ENCODE results near the gene DDRGK1. TPM values are rescaled to one million over a fixed set of nuclear protein-coding genes. Genes with fewer than 3 reads are reported as not detected.

The DDRGK1 gene
- total RNA-seq, 1 donor from 2014 or later = 45.3 TPM

GRCh38 chr20:3227936-3228749 is 23.7 kb upstream of the DDRGK1 start:
- Mint-ChIP-seq H3K9me3 (ENCODE audit: unreplicated experiment) (no peaks in the 10 kb centered on the region), H3K4me3 (ENCODE audit: unreplicated experiment) (no peak overlapping the region), H3K27ac (ENCODE audit: unreplicated experiment) (no peak overlapping the region), H3K36me3 (ENCODE audit: low read depth, unreplicated experiment) (peaks cover 8% of the 10 kb centered on the region), H3K4me1 (ENCODE audit: unreplicated experiment) (peaks cover 5% of the 10 kb centered on the region), H3K27me3 (ENCODE audit: unreplicated experiment) (peaks cover 2% of the 10 kb centered on the region)
- TF ChIP-seq, protein P1, sequence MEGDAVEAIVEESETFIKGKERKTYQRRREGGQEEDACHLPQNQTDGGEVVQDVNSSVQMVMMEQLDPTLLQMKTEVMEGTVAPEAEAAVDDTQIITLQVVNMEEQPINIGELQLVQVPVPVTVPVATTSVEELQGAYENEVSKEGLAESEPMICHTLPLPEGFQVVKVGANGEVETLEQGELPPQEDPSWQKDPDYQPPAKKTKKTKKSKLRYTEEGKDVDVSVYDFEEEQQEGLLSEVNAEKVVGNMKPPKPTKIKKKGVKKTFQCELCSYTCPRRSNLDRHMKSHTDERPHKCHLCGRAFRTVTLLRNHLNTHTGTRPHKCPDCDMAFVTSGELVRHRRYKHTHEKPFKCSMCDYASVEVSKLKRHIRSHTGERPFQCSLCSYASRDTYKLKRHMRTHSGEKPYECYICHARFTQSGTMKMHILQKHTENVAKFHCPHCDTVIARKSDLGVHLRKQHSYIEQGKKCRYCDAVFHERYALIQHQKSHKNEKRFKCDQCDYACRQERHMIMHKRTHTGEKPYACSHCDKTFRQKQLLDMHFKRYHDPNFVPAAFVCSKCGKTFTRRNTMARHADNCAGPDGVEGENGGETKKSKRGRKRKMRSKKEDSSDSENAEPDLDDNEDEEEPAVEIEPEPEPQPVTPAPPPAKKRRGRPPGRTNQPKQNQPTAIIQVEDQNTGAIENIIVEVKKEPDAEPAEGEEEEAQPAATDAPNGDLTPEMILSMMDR (IDR thresholded peaks at IDR 0.05; ENCODE audit: unreplicated experiment) = no peak
- DNase-seq (ENCODE audit: low spot score) = no peak

- DNase-seq (ENCODE audit: low spot score) = no peak
- TF ChIP-seq, protein P1 (IDR thresholded peaks at IDR 0.05; ENCODE audit: unreplicated experiment) = no peak
- H3K27ac Mint-ChIP-seq (ENCODE audit: unreplicated experiment) = no peak overlapping the region
Observed at GRCh38 chr20:3227506-3227905, 23.0 kb upstream of the DDRGK1 start.

DNA sequence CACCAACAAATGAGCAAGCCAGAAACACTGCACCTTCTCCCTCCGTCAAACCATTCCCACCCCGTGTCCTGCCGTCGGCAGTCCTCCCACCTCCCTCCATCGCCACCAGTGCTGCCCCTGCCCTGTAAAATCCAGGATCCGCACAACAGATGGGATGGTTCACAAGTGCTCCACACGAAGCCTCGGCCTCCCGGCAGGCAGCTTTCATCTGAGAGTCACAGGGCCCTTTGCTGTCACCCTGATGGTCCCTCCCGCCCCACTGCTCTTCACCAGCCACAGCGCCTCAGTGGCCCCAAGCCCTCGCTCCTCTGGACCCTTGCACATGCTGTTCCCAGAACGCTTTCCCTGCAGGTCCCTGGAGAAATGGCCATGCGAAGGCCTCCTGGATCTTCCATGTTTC is 22.4 kb upstream of the DDRGK1 start:
- Mint-ChIP-seq H3K4me1 (ENCODE audit: unreplicated experiment) (peaks cover 12% of the 10 kb centered on the region), H3K9me3 (ENCODE audit: unreplicated experiment) (no peaks in the 10 kb centered on the region), H3K4me3 (ENCODE audit: unreplicated experiment) (peak overlapping the region; percentile 21), H3K27me3 (ENCODE audit: unreplicated experiment) (peaks cover 2% of the 10 kb centered on the region), H3K27ac (ENCODE audit: unreplicated experiment) (no peak overlapping the region), H3K36me3 (ENCODE audit: low read depth, unreplicated experiment) (peaks cover 4% of the 10 kb centered on the region)
- TF ChIP-seq, protein P1 (IDR thresholded peaks at IDR 0.05; ENCODE audit: unreplicated experiment) = no peak
- no peak for DNase-seq (ENCODE audit: low spot score)

More at GRCh38 chr20:3227506-3227905, 23.0 kb upstream of the DDRGK1 start:
- H3K4me3 Mint-ChIP-seq (ENCODE audit: unreplicated experiment) = no peak overlapping the region
- H3K4me1 Mint-ChIP-seq (ENCODE audit: unreplicated experiment) = peaks cover 11% of the 10 kb centered on the region
- H3K36me3 Mint-ChIP-seq (ENCODE audit: low read depth, unreplicated experiment) = peaks cover 8% of the 10 kb centered on the region
- peaks cover 2% of the 10 kb centered on the region for H3K27me3 Mint-ChIP-seq (ENCODE audit: unreplicated experiment)
- no peaks in the 10 kb centered on the region for H3K9me3 Mint-ChIP-seq (ENCODE audit: unreplicated experiment)

DNA sequence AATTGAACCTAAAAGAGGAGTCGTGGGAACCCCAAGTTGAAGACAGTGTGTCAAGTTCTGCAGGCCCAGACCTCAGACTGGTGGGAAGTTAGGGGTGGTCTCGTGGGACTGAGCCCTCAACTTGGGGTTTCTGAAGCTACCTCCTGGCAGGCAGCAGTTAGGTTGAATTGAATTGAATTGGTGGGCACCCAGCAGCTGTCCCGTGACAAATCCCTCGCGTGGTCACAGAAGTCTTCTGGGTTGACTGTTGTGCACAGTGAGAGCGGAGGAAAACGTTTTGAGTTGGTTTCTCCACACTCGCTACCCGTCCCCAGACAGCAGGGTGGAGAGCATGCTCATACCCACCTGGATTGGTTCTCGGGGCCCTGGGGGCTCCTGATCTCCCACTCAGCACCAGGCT is 21.6 kb upstream of the DDRGK1 start:
- Mint-ChIP-seq H3K27me3 (ENCODE audit: unreplicated experiment) (peaks cover 2% of the 10 kb centered on the region), H3K4me1 (ENCODE audit: unreplicated experiment) (peaks cover 17% of the 10 kb centered on the region), H3K27ac (ENCODE audit: unreplicated experiment) (no peak overlapping the region), H3K4me3 (ENCODE audit: unreplicated experiment) (no peak overlapping the region), H3K9me3 (ENCODE audit: unreplicated experiment) (no peaks in the 10 kb centered on the region), H3K36me3 (ENCODE audit: low read depth, unreplicated experiment) (peaks cover 4% of the 10 kb centered on the region)
- TF ChIP-seq, protein P1 (IDR thresholded peaks at IDR 0.05; ENCODE audit: unreplicated experiment) = no peak
- DNase-seq (ENCODE audit: low spot score) = no peak

- Mint-ChIP-seq H3K4me3 (ENCODE audit: unreplicated experiment) (no peak overlapping the region), H3K9me3 (ENCODE audit: unreplicated experiment) (no peaks in the 10 kb centered on the region), H3K27ac (ENCODE audit: unreplicated experiment) (no peak overlapping the region), H3K36me3 (ENCODE audit: low read depth, unreplicated experiment) (peaks cover 4% of the 10 kb centered on the region), H3K4me1 (ENCODE audit: unreplicated experiment) (peaks cover 21% of the 10 kb centered on the region), H3K27me3 (ENCODE audit: unreplicated experiment) (peaks cover 2% of the 10 kb centered on the region)
- DNase-seq (ENCODE audit: low spot score) = no peak
- TF ChIP-seq, protein P1 (IDR thresholded peaks at IDR 0.05; ENCODE audit: unreplicated experiment) = no peak
Observed at GRCh38 chr20:3224681-3225421, 20.4 kb upstream of the DDRGK1 start.

All from endothelial cell (in vitro differentiated cells).